HepG2 (cell line): Measurements from ENCODE around the gene INTS3. TPM values are rescaled to one million over a fixed set of nuclear protein-coding genes. Genes with fewer than 3 reads are reported as not detected.

Source experiments
- ATAC-seq: fragments of 200-7000 bp; cut with Tn5 transposase; 3 replicates; pipeline ENCODE4 v1.9.1; 2020; ENCODE audit warnings: mild to moderate bottlenecking, moderate library complexity
- BruUV-seq: library from RNA; stranded (reverse); fragments of 400-500 nt; replicated peaks from 2 replicates; lab custom pipeline; 2021; lab: Mats Ljungman, UMichigan
- CTCF ChIA-PET: fragments of 300-600 bp; formaldehyde crosslinking; extraction: SDS; loops from one replicate; lab custom pipeline; 2021; ENCODE audit warnings: low total read pairs, inconsistent platforms, low intra/inter-chr PET ratio; lab: Yijun Ruan, JAX
- POLR2A ChIA-PET: fragments of 350-600 bp; sonication (Branson Sonifier 250); formaldehyde crosslinking; loops from one replicate; lab custom pipeline; 2020; ENCODE audit warnings: antibody characterized with exemption, inconsistent platforms; lab: Yijun Ruan, JAX
- DNase-seq: peaks from one replicate; pipeline ENCODE4 v3.0.0-alpha.2; 2015; ENCODE audit warnings: low spot score
- FAIRE-seq: peaks from 3 replicates; lab custom pipeline; 2011; peaks lifted over from hg19 to GRCh38; lab: Jason Lieb, UNC
- H2AFZ ChIP-seq: one replicate; pipeline ENCODE4 v1.6.1; 2011; ENCODE audit warnings: low read length, inconsistent platforms
- H3K27ac ChIP-seq: fragments of 300-600 bp; 3 replicates; pipeline ENCODE4 v1.8.0; 2011; ENCODE audit warnings: mixed run types, mild to moderate bottlenecking, mixed read lengths, low read length, inconsistent platforms; ENCODE audit not compliant: insufficient read depth; ENCODE audit errors: extremely low read length
- H3K27me3 ChIP-seq, 2 experiments: fragments of 200-600 bp in 1 of 2; 2 replicates in 1 of 2; 3 replicates in 1 of 2; pipeline versions ENCODE4 v1.6.0 to v1.8.0; 2011; ENCODE audit warnings: low read length in 2 of 2, mild to moderate bottlenecking in 2 of 2, moderate library complexity in 2 of 2, inconsistent platforms in 1 of 2; ENCODE audit not compliant: insufficient read depth in 2 of 2, control insufficient read depth in 1 of 2
- H3K36me3 ChIP-seq, 2 experiments: fragments of 200-600 bp in 1 of 2; replicated peaks in 1 of 2; 2 replicates in 1 of 2; 3 replicates in 1 of 2; pipeline versions ENCODE4 v1.5.1 to v1.8.0; 2011; ENCODE audit warnings: low read length in 2 of 2, inconsistent platforms in 1 of 2; ENCODE audit not compliant: insufficient read depth in 2 of 2, control insufficient read depth in 1 of 2
- H3K4me1 ChIP-seq: 2 replicates; pipeline ENCODE4 v1.5.1; 2012; ENCODE audit warnings: low read length, inconsistent platforms; ENCODE audit not compliant: insufficient read depth
- H3K4me2 ChIP-seq: 2 replicates; pipeline ENCODE4 v1.6.0; 2011; ENCODE audit warnings: low read depth, low read length, inconsistent platforms
- H3K4me3 ChIP-seq, 3 experiments: fragments of 200-600 bp in 1 of 3; sonication (generic), shearing (Covaris generic) in 1 of 3; replicated peaks in 1 of 3; 2 replicates each; pipeline ENCODE4 v1.5.1; 2011 to 2016; ENCODE audit warnings: low read length in 3 of 3, inconsistent platforms in 2 of 3, low read depth in 2 of 3, mild to moderate bottlenecking in 2 of 3, control low read depth in 1 of 3, mixed read lengths in 1 of 3; ENCODE audit not compliant: insufficient read depth in 1 of 3
- H3K79me2 ChIP-seq: one replicate; pipeline ENCODE4 v1.6.1; 2011; ENCODE audit warnings: low read length, inconsistent platforms; ENCODE audit not compliant: insufficient read depth
- H3K9ac ChIP-seq: 2 replicates; pipeline ENCODE4 v1.6.0; 2011; ENCODE audit warnings: mild to moderate bottlenecking, low read depth, low read length, inconsistent platforms; ENCODE audit not compliant: insufficient read depth
- H3K9me3 ChIP-seq: 2 replicates; pipeline ENCODE4 v1.5.1; 2012; ENCODE audit warnings: mild to moderate bottlenecking, low read length
- H4K20me1 ChIP-seq: 2 replicates; pipeline ENCODE4 v1.6.0; 2011; ENCODE audit warnings: inconsistent platforms, mild to moderate bottlenecking, low read length, moderate library complexity; ENCODE audit not compliant: insufficient read depth
- CENPX ChIP-seq: sonication (generic); formaldehyde crosslinking; IDR thresholded peaks from 2 replicates; pipeline ENCODE4 v1.9.0; 2021; ENCODE audit warnings: mild to moderate bottlenecking, missing genetic modification reagents, moderate library complexity
- FOSL2 ChIP-seq: sonication (generic); formaldehyde crosslinking; IDR thresholded peaks from 2 replicates; pipeline ENCODE4 v1.4.0; 2020; ENCODE audit warnings: missing genetic modification reagents
- FOXA1 ChIP-seq, 2 experiments: fragments of 450-650 bp in 1 of 2; sonication (generic) in 1 of 2; formaldehyde crosslinking in 1 of 2; IDR thresholded peaks; 2 replicates each; pipeline versions ENCODE4 v1.4.0 to v1.6.1; 2016 to 2020; ENCODE audit warnings: missing genetic modification reagents in 1 of 2
- FOXC1 ChIP-seq: sonication (generic); formaldehyde crosslinking; IDR thresholded peaks from 2 replicates; pipeline ENCODE4 v1.8.0; 2022; ENCODE audit warnings: mild to moderate bottlenecking, missing genetic modification reagents, borderline replicate concordance
- FOXP4 ChIP-seq: sonication (generic); formaldehyde crosslinking; IDR thresholded peaks from 2 replicates; pipeline ENCODE4 v1.4.0; 2020; ENCODE audit warnings: missing genetic modification reagents
- HMG20B ChIP-seq: conservative IDR thresholded peaks from 2 replicates; pipeline ENCODE4 v1.6.1; 2016; ENCODE audit warnings: missing genetic modification reagents, missing compliant biosample characterization
- HNF1B ChIP-seq: sonication (generic); formaldehyde crosslinking; IDR thresholded peaks from 2 replicates; pipeline ENCODE4 v1.5.1; 2020; ENCODE audit warnings: mild to moderate bottlenecking, moderate library complexity, missing genetic modification reagents
- HNRNPUL1 ChIP-seq: fragments of 200-400 bp; formaldehyde crosslinking; IDR thresholded peaks from 2 replicates; pipeline ENCODE4 v1.6.1; 2017; ENCODE audit warnings: low read depth, mild to moderate bottlenecking, low read length, moderate library complexity
- KLF16 ChIP-seq, 2 experiments: sonication (generic) in 1 of 2; formaldehyde crosslinking in 1 of 2; IDR thresholded peaks; 2 replicates each; pipeline versions ENCODE4 v1.6.1 to v1.8.0; 2016 to 2023; ENCODE audit warnings: missing genetic modification reagents in 2 of 2, missing compliant biosample characterization in 1 of 2
- MAFK ChIP-seq, 2 experiments: IDR thresholded peaks in 1 of 2; conservative IDR thresholded peaks in 1 of 2; 2 replicates each; pipeline ENCODE4 v1.6.1; 2011; ENCODE audit warnings: improper control_type of control experiment in 2 of 2, low read length in 2 of 2
- NCOA2 ChIP-seq: sonication (generic); formaldehyde crosslinking; IDR thresholded peaks from 2 replicates; pipeline ENCODE4 v1.8.0; 2022; ENCODE audit warnings: inconsistent platforms
- TBP ChIP-seq: sonication (generic); formaldehyde crosslinking; IDR thresholded peaks from 2 replicates; pipeline ENCODE4 v1.5.0; 2020; ENCODE audit warnings: missing genetic modification reagents
- THAP11 ChIP-seq: IDR thresholded peaks from 2 replicates; pipeline ENCODE4 v1.6.1; 2016; ENCODE audit warnings: missing biosample characterization, missing genetic modification reagents
- XRCC5 ChIP-seq: fragments of 200-400 bp; formaldehyde crosslinking; optimal IDR thresholded peaks from 2 replicates; pipeline ENCODE3; 2017; ENCODE audit warnings: mild to moderate bottlenecking, low read length
- YEATS4 ChIP-seq: sonication (generic); formaldehyde crosslinking; IDR thresholded peaks from 2 replicates; pipeline ENCODE4 v1.4.0; 2020; ENCODE audit warnings: missing genetic modification reagents, borderline replicate concordance
- ZBTB3 ChIP-seq: sonication (generic); formaldehyde crosslinking; IDR thresholded peaks from 2 replicates; pipeline ENCODE4 v1.4.0; 2020; ENCODE audit warnings: low read depth, mild to moderate bottlenecking, moderate library complexity, missing genetic modification reagents, borderline replicate concordance
- ZEB1 ChIP-seq: IDR thresholded peaks from 2 replicates; pipeline ENCODE4 v1.6.1; 2012; ENCODE audit warnings: mild to moderate bottlenecking, low read depth, inconsistent platforms; ENCODE audit not compliant: insufficient replicate concordance
- ZNF740 ChIP-seq: sonication (generic); formaldehyde crosslinking; IDR thresholded peaks from 2 replicates; pipeline ENCODE4 v1.4.0; 2020; ENCODE audit warnings: missing genetic modification reagents
- WGBS: methylation state at CpG from one replicate; pipeline ENCODE4 v1.1.6; 2017; ENCODE audit warnings: low lambda C conversion rate; 5-methylcytosine and 5-hydroxymethylcytosine counted together
- in situ Hi-C: cut with HindIII; loops from 2 replicates; pipeline ENCODE4 v1.10.0; 2017; ENCODE audit warnings: low pct_unique_long_range_greater_than_20kb; ENCODE audit not compliant: extremely low pct_ligation_motif_present
- intact Hi-C: fragments of 100-400 bp; cut with micrococcal nuclease; formaldehyde crosslinking; loops from one replicate; pipeline ENCODE4 v1.10.0; 2022; ENCODE audit not compliant: unreplicated experiment
- polyA plus RNA-seq, 8 experiments: library from polyadenylated mRNA; depleted of rRNA in 3 of 8; stranded (reverse) in 7 of 8; unstranded in 1 of 8; fragments of >200 nt; fragmentation: Illumina TruSeq in 4 of 8; extraction: Trizol in 4 of 8; gene quantifications; 2 replicates each; pipeline versions ENCODE4 v1.2.1 to v1.2.3, GENCODE V29; 2011 to 2016; ENCODE audit warnings: low read depth in 4 of 8, missing spikeins in 1 of 8, mixed read lengths in 1 of 8; ENCODE audit not compliant: insufficient read depth in 1 of 8
- total RNA-seq, 5 experiments: library from RNA; depleted of rRNA; stranded (reverse); fragments of >200 nt; fragmentation: Illumina TruSeq; extraction: Trizol; gene quantifications; 2 replicates each; pipeline ENCODE4 v1.2.3, GENCODE V29; 2016; ENCODE audit warnings: low read depth in 1 of 5
- TF ChIP-seq, protein P1 (sequence below): sonication (generic); IDR thresholded peaks from 2 replicates; pipeline ENCODE4 v1.6.1; 2016; ENCODE audit warnings: low read depth, borderline replicate concordance

The INTS3 gene
- total and polyA plus RNA-seq, 2 of the 13 experiments (the other 11 are each of a cell fraction or from before 2014, with no cell fraction given) = 17.2 to 27.2 TPM

- H3K36me3 ChIP-seq = peaks cover 10 to 32% of the 10 kb centered on the region in 2 experiments
- FAIRE-seq (peak; percentile 43), ATAC-seq (peak; percentile 98), DNase-seq (peak; percentile 87)
- peak overlapping the region; percentile 47 for H3K4me2 ChIP-seq
- in situ Hi-C loops = loop anchor here (10.0 kb wide), 1 partner anchor 228 kb away; no protein-coding TSS in a partner anchor
- 42% methylated on average over 5 of the region's 5 CpGs for WGBS
- H3K79me2 ChIP-seq = no peaks in the 10 kb centered on the region
- peak overlapping the region; percentile 34 for H3K27ac ChIP-seq
- no TSS peak for BruUV-seq
- no peak overlapping the region for H2AFZ ChIP-seq
- POLR2A ChIA-PET = interaction anchor here (1.0 to 2.3 kb wide), 8 partner anchors 12 to 115 kb away, joined by 3 to 22 read pairs (median 5); partner anchors contain the start of genes CHTOP, INTS3, S100A1 and S100A13
- intact Hi-C loops = loop anchor here (2.0 to 10.0 kb wide), 2 partner anchors 14 to 238 kb away; partner anchors contain the start of gene INTS3
- H3K4me3 ChIP-seq = no peak overlapping the region; a peak in 1 of 6 replicates
- no peaks in the 10 kb centered on the region for H4K20me1 ChIP-seq
- no peaks in the 10 kb centered on the region for H3K9me3 ChIP-seq
- H3K9ac ChIP-seq = no peak overlapping the region
- CTCF ChIA-PET = no interaction called here
- H3K27me3 ChIP-seq = no peaks in the 10 kb centered on the region
- H3K4me1 ChIP-seq = peaks cover 36% of the 10 kb centered on the region
- no peak for TF ChIP-seq CENPX
- no peak for TF ChIP-seq ZNF740 (CRISPR knock-in tag)
- peak; percentile 85 for TF ChIP-seq FOXP4 (CRISPR knock-in tag)
- peak; percentile 74; the same call in 1 of the 2 replicates for TF ChIP-seq HNRNPUL1
- TF ChIP-seq, protein P1, sequence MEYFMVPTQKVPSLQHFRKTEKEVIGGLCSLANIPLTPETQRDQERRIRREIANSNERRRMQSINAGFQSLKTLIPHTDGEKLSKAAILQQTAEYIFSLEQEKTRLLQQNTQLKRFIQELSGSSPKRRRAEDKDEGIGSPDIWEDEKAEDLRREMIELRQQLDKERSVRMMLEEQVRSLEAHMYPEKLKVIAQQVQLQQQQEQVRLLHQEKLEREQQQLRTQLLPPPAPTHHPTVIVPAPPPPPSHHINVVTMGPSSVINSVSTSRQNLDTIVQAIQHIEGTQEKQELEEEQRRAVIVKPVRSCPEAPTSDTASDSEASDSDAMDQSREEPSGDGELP = peak; percentile 76
- TF ChIP-seq MAFK (conservative IDR thresholded peaks at IDR 0.05 in 1 of 2, IDR thresholded peaks at IDR 0.05 in 1 of 2; ENCODE audit: low read length in 2 of 2) = no peak
- peak; percentile 28; the same call in 1 of the 2 replicates for TF ChIP-seq HNF1B (CRISPR knock-in tag)
- TF ChIP-seq ZBTB3 (CRISPR knock-in tag) = no peak
- peak; percentile 53 for TF ChIP-seq ZEB1
- TF ChIP-seq YEATS4 (CRISPR knock-in tag) = no peak
- no peak for TF ChIP-seq KLF16 (CRISPR knock-in tag; IDR thresholded peaks at IDR 0.05)
- no peak for TF ChIP-seq FOXA1 (IDR thresholded peaks at IDR 0.05)
- TF ChIP-seq FOXA1 (CRISPR knock-in tag; IDR thresholded peaks at IDR 0.05) = peak; percentile 28; the same call in 1 of the 2 replicates
- peak; percentile 28; the same call in 1 of the 2 replicates for TF ChIP-seq THAP11 (CRISPR knock-in tag)
- peak; percentile 36 for TF ChIP-seq XRCC5
- 0 out of 2 replicates have a peak, but pooled peaks have one; percentile 38 for TF ChIP-seq HMG20B (CRISPR knock-in tag)
- TF ChIP-seq NCOA2 (CRISPR knock-in tag) = peak; percentile 11; the same call in 1 of the 2 replicates
- TF ChIP-seq FOSL2 (CRISPR knock-in tag) = peak; percentile 37; the same call in 1 of the 2 replicates
- no peak for TF ChIP-seq TBP (CRISPR knock-in tag)
- TF ChIP-seq FOXC1 (CRISPR knock-in tag) = no peak
Measured at GRCh38 chr1:153742411-153743142, 14.7 kb downstream of the INTS3 start.
